ENCODE results near the gene ZNF277. TPM values are rescaled to one million over a fixed set of nuclear protein-coding genes. Genes with fewer than 3 reads are reported as not detected.
"Not testable (repeated sequence)": the region's sequence is repeated elsewhere in the genome, so short reads cannot be mapped to it uniquely, and the experiment has no call there.

The ZNF277 gene
- polyA plus RNA-seq, 4 donors: 30.3 to 40.8 (median 36.5) TPM

DNA sequence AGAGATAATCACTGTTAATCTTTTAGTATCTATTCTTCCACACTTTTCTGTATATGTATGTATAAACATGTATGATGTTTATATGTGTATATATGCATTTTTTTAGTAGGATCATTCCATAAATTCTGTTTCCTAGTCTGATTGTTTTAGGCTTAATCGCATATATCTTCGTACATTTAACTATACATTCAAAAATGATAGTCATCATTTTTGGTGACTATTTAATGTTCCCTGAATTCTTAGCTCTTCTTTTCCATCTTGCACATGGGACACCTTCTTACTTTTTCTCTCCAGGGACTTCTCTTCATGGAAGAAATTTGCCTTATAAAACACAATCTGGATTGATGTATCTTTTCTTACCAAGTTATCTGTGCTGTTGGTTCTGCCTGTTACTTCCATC is 42.1 kb downstream of the ZNF277 start:
- no peak for DNase-seq (ENCODE audit: low read depth in 4 of 4, low spot score in 2 of 4)

DNA sequence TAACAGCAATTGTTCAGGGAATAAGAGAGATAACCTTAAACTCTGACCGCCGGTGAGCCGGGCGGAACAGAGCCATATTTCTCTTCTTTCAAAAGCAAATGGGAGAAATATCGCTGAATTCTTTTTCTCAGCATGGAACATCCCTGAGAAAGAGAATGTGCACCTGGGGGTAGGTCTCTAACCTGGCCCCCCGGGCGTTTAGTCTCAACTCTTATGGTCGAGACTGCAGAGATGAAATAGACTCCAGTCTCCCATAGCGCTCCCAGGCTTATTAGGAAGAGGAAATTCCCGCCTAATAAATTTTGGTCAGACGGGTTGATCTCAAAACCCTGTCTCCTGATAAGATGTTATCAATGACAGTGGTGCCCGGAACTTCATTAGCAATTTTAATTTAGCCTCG is 43.5 kb downstream of the ZNF277 start:
- DNase-seq (ENCODE audit: low read depth in 4 of 4, low spot score in 2 of 4): not testable (repeated sequence)

DNA sequence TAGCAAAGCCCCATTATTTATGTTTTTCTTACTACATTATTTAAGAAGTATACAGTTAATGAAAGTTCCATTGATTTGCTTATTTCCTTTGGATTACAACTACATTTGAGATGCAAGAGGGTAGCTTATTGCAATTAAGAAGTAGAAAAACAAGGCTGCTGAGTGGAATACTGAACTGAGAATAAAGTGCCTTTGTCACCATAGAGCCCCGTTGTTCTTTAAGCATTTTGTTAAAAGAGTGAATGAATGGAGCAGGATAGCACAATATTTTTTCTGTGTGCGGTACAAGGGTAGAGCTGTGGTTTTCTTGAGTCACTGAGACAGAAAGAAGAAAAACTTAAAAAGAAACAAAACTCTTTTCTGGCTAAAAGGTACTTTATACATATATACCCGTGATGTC is 45.6 kb downstream of the ZNF277 start:
- no peak for DNase-seq (ENCODE audit: low read depth in 4 of 4, low spot score in 2 of 4)

DNA sequence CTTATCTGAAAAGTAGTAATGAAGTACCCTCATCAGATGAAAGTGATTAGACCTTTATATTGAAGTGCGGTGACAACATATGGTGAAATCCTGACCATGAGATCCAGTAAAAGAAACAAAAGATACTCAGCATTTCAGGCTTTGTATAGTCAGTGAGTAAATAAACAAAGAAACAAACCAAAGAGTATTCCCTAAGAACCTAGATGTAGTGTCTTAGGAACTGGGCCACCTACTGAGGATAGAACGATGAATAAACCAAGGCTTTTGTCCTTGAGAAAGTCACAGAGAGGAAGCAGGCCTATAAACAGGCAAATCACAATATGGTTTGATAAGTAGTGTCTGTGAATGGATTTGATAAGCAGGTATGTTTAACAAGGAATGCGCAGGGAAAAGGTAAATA is 46.2 kb downstream of the ZNF277 start:
- no peak for DNase-seq (ENCODE audit: low read depth in 4 of 4, low spot score in 2 of 4)

DNA sequence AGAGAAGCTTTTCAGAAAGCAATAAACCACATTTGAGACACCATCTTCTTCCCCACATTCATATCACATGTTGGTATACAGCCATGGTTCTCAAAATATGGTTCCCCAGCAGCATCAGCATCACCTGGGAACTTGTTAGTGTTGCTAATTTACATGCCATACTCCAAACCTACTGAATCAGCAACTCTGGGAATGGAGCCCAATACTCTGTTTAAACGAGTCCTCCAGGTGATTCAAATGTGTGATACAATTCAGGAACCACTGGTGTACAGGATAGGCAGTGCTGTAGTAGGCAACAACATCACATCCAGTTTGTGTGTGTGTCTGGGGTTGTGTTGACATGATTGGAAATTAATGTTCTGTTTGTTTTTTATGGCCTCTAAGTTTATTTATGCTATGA is 47.7 kb downstream of the ZNF277 start:
- no peak for DNase-seq (ENCODE audit: low read depth in 4 of 4, low spot score in 2 of 4)

DNA sequence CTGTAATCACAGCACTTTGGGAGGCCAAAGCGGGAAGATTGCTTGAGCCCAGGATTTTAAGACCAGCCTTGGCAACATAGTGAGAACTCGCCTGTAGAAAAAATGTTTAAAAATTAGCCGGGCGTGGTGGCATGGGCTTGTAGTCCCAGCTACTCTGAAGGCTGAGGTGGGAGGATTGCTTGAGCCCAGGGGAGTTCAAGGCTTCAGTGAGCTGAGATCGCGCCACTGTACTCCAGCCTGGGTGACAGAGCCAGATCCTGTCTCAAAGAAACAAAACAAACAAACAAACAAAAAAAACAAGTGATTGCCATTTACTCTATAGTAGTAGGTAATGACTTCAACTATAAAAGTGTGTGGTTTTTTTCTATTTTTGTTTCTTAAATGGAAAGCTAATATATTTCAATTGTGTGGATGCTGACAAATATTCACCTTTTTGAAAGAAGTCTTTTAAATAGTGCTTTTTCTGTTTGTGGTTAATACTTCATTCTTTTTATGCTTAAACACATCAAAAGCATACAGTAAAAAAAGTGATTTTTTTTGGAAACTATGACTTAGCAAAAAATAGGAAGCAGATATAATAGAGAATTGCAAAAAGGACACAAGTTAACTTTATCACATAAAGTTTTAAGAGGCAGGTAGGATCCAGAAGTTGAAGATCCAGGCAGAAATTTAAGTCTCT is 48.4 kb downstream of the ZNF277 start:
- no peak for DNase-seq (ENCODE audit: low read depth in 4 of 4, low spot score in 2 of 4)

DNA sequence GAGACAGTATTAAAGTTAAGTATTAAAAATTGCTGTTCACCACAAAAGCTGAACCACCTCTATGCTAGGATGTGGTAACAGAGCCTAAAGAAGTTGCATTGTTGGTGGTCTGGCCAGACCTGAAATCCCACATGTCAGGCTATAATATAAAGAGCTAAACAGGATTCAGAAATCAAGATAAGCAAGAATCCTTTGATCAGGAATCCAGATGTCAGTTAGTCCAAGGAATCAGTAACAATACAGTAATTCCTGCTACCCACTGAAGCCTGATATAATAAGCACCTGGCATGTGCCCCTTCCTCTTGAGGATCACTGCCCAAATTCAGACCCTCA is 48.9 kb downstream of the ZNF277 start:
- DNase-seq (ENCODE audit: low read depth in 4 of 4, low spot score in 2 of 4): no peak

DNA sequence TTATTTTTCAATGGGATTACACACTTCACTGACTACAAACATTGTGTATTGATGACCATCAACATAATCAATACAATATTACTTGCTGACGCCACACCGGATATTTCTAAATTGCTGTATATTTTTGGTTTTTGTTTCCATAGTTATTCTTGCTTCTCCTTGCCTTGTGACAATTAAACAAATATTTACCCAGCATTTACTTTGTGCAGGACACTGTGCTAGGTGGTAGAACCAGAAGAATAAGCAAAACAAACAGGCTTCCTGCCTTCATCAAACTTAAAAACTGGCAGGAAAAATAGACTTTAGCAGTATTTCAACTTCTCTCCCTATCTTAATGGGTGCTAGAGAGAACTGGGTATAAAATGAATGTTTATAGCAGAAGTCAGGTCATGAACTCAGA is 50.6 kb downstream of the ZNF277 start:
- DNase-seq (ENCODE audit: low read depth in 4 of 4, low spot score in 2 of 4): no peak

DNA sequence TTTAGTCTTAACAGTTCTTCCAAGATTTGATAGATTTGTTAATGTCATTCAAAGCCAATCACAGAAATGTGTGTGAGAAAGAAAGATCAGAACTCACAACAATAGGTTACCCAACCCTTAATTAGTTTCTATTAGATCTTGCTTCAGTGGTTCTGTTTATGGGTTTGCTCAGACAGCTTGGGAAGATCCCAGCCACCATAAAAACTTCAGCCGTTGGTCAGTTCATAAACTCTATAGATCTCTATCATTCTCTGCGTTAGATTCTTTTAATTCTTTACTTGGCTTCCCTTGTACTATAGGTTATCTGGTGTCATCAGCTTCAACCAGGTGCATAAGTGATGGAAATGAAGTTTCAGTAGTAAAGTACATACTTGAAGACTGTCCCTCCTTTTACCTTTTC is 54.4 kb downstream of the ZNF277 start:
- DNase-seq (ENCODE audit: low read depth in 4 of 4, low spot score in 2 of 4): no peak

DNA sequence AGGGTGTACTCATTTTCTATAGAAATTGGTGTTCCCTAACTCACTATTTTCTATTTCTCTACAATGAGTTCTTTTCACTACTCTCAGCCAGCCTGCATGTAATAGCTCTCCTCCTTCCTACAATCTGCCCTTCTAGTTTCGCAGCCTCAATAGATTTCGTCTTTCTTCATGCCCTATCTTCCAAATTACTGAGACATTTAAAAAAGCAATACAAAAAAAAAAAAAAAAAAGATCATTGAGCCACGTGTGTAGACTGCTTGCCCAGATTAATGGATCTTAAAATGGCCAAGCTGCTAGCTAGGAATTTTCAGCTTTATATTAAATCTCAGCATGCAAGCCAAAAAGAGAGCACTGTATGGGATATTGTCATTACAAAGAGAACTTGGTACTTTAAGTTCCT is 55.5 kb downstream of the ZNF277 start:
- no peak for DNase-seq (ENCODE audit: low read depth in 4 of 4, low spot score in 2 of 4)

DNA sequence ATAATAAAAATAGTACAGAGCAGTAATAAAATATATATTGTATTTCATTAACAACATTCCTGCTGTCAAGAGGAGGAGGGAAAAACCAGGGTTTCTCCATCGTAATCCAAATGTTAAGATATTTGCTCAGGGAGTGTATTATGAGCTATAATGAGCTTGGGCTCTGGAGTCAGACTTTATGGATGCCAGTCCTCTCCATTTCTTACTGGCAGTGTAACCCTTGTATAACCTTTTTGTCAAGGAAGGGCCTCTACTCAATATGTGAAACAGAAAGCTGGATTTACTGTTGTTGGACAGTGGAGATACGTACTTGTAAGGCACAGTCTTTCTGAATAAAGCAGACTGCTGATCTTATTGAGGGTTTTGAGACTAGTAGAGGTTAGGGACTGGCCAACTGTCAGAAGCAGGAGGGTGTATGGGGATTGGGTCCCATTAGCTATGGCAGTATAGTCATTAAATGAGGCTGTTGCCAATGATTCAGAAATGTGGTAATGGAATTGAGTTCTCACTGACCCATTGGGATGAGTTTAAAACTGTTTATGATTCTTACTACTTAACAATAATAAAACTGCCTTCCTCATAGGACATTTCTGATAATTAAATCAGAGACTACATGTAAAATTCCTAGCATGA is 56.5 kb downstream of the ZNF277 start:
- no peak for DNase-seq (ENCODE audit: low read depth in 4 of 4, low spot score in 2 of 4)

DNA sequence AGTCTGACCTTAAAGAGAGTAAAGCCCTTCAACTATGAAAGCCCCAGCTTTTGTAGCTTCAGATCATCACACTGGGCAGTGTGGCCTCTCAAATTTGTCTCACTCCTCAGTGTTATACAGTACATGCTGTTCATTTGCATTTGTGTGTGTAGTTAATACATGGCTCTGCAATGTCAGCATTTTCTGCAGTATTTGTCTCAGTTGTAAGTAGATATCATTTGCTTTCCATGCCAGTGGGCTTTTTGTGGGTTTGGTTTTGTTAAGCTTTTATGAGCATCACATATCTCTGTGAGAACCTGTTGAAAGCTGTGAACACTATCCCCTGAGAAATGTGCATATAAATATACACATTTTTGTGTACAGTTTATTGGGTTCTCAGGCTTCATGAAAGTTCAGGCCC is 57.0 kb downstream of the ZNF277 start:
- no peak for DNase-seq (ENCODE audit: low read depth in 4 of 4, low spot score in 2 of 4)

DNA sequence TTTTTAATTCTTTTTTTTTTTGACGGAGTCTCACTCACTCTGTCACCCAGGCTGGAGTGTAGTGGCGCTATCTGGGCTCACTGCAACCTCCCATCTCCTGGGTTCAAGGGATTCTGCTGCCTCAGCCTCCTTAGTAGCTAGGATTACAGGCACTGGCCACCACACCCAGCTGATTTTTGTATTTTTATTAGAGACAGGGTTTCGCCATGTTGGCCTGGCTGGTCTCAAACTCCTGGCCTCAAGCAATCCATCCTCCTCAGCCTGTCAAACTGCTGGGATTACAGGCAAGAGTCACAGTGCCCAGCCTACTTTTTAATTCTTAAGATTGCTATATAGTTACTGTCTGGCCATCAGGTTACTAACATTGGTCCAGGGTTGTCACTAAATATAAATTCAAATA is 59.6 kb downstream of the ZNF277 start:
- DNase-seq (ENCODE audit: low read depth in 4 of 4, low spot score in 2 of 4): no peak

DNA sequence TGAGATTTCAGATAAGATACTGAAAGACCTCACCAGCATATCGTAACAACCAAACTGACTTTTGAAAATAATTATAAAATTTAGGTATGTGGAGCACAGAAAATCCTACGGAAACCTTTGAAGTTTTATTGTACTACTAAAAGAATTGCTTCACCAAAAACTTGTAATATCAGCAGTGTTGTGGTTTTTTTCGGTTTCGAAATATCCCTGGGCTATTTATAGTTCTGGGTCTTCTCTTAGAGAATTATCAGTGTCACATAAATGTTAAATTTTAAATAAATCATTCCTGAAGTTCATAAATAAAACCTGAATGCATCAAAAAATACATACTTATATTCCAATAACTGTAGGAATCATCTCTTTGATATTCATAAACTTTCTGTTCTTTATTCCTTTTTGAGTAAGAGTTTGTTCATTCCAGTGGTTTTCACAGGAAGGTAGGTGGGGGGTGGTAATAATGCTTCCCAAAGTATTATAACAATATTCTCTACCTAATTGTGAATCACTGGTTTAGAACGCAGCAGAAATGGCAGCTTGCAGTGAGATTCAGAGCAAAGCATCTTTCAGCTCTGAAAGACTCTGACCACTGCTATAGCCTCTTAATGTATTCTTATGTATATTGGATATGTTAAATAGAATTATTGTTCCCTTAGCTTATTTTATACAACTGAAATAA is 60.2 kb downstream of the ZNF277 start:
- DNase-seq (ENCODE audit: low read depth in 4 of 4, low spot score in 2 of 4): no peak

DNA sequence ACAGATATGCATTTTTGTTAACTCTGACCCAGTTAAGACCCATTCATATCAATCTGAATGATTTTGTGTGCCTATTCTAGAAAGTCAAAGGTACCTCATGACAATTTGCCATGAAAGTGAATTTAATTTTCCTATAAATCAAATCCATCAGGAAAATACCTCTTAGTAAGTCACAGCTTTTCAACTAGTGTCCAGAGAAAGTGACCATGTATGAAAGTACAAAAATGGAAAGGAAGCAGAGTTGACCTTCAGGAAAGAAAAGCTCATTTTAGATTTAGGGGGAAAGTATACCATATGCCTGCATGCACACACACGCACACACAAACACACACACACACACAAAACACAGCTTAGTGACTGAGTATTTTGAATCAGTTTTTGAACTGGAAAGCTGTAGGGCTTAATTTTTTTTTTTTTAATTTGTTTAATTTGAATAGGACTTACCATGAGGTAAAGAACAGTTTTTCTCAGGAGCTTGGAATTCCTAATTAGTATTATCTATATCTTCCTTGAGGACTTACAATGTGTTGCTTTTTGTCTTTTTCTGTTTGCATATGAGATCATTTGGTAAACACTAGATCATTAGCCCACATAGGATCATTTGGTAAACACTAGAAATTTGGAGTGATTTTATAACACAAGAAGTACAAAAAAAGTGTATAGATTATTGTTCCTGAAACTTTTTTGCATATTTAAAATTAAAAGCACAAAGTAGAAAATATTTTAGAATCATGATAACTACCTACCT is 61.6 kb downstream of the ZNF277 start:
- DNase-seq (ENCODE audit: low read depth in 4 of 4, low spot score in 2 of 4): no peak

DNA sequence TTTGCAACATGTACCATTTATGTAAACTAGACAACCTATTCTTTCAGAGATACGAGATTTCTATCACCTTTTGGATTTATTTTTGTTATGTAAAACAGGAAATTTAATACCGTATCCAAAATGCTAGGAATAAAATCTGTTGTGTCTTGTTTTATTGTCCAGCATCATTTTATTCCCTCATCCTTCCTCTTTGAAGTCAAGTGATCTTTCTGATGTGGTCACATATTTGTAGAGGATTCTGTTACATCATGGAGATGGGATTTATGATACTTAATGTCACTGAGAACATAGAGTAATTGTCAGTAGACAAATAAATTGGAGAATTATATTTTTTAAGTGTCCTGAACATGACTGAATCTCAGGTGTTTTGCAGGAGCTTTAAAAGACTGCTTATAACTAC is 64.7 kb downstream of the ZNF277 start:
- no peak for DNase-seq (ENCODE audit: low read depth in 4 of 4, low spot score in 2 of 4)

DNA sequence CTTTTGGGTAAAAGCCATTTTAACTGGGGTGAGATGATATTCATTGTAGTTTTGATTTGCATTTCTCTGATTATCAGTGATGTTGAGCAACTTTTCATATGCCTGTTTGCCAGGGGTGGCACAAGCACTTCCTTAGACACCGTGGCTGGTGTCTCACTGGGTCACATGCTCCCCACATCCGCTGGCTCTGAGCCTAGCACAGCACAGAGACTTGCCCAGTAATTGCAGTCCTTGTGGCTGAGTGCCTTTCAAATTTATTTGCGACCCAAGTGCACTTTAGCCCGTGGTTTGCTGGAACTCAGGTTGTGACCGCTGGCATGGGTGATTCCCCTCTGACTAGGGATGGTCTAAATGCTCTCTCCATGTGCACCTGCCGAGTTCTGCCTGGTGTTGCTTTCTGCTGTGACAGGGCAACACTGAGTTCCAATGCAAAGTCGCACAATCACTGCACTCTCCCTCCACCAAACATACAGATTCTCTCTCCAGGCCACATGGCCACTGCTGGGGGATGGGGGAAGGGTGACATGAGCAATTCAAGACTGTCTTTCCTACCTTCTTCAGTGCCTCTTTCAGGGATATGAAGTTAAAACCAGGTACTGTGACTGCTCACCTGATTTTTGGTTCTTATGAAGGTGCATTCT is 66.5 kb downstream of the ZNF277 start:
- no peak for DNase-seq (ENCODE audit: low read depth in 4 of 4, low spot score in 2 of 4)

DNA sequence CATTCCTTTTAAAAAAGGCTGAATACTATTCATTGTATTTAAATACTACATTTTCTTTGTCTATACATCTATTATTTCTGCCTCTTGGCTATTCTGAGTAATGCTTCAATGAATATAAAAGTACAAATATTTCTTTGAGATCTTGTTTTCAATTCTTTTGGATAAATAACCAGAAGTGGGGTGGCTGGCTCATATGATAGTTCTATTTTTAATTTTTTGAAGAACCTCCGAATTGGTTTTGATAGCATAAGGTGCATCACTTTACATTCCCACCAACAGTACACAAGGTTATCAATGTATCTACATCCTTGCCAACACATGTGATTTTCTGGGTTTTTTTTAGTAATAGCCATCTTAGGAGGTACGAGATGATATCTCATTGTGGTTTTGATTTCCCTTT is 72.5 kb downstream of the ZNF277 start:
- no peak for DNase-seq (ENCODE audit: low read depth in 4 of 4, low spot score in 2 of 4)

DNA sequence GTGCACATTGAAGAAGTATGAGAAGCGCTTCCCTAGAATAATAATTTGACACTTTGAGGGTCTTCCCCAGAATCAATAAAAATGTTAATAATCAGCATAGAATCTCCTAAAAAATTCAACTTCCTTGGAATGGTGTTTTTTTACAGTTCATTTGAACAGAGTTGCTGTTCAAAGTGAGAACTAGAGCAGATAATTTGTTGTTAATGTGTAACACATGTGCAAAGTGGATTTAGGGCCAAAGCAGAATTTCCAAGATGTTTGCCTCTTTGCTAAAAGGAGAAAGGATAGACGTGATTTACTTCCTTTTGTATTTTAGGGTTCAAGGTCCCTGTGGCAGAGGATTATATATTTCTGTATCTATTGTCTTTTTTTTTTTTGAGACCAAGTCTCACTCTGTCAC is 73.8 kb downstream of the ZNF277 start:
- no peak for DNase-seq (ENCODE audit: low read depth in 4 of 4, low spot score in 2 of 4)

DNA sequence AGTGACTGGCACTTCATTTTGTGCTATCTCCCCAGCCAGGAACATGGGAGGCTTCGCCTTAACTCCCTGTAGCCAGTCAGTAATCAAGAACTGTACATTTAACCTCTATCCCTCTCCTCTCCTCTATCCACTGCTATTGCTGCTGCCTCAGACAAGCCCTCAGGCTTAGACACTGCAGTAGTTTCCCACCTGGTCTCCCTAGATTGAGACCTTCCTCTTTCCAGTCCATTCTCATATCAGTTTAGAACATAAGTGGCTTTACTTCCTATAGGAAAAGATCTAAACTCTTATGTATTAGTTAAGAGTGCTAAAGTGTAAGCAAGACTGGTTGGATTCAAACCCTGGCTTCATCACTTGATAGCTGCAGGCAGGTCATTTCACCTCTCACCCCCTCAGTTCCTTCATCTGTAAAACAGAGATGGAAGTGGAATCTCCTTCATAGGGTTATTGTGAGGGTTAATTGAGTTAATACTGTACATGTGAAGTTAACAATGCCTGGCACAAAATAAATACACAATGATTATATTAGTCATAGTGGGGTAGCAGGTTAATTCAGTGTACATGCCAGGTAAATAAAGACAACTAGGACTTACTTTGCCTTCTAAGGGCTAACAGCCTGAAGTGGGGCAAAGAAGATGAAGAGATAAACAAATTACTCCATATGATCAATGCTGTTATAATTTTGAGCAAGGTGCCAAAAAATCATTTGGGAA is 76.1 kb downstream of the ZNF277 start:
- DNase-seq (ENCODE audit: low read depth in 4 of 4, low spot score in 2 of 4): no peak

All from left renal cortex interstitium (tissue), 4 donors.